ENCODE data around the gene NKTR.

DNA sequence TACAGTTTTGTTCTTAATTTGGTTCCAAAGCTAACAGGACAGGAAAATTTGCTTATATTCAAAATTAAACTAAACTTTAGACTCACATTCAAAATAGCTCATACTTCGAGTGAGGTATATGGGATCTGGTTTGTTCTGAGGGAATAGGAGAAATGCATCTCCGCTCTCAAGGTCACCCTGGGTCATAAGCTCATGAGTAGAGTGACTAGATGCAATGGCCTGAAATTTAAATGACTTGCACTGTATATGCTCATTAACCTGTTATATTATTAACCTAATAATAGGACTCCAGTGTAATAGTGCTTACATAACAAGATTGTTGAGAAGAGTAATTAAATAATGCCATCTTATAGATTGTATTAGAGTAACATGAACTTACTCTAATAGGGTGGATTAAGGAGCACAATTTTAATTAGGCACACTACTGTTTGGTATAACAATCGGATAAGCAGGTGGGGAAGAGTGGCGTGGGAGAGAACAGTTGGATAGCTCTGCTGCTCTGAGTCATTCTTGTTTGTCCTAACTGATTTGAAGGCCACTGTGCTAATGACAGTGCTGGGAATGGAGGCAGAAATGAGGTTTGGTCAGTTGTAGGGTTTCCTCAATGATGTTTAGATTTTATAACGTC lies 5.2 kb downstream of the NKTR start:
- TF ChIP-seq, protein P1, sequence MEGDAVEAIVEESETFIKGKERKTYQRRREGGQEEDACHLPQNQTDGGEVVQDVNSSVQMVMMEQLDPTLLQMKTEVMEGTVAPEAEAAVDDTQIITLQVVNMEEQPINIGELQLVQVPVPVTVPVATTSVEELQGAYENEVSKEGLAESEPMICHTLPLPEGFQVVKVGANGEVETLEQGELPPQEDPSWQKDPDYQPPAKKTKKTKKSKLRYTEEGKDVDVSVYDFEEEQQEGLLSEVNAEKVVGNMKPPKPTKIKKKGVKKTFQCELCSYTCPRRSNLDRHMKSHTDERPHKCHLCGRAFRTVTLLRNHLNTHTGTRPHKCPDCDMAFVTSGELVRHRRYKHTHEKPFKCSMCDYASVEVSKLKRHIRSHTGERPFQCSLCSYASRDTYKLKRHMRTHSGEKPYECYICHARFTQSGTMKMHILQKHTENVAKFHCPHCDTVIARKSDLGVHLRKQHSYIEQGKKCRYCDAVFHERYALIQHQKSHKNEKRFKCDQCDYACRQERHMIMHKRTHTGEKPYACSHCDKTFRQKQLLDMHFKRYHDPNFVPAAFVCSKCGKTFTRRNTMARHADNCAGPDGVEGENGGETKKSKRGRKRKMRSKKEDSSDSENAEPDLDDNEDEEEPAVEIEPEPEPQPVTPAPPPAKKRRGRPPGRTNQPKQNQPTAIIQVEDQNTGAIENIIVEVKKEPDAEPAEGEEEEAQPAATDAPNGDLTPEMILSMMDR (IDR thresholded peaks at IDR 0.05), result no peak
- TF ChIP-seq POLR2A (IDR thresholded peaks at IDR 0.05), result no peak
